Lower leg skin (tissue), 3 donors: ENCODE measurements around the gene GNL3.

Source experiments
- CTCF ChIP-seq, 3 donors: fragments of 450-650 bp; IDR thresholded peaks; one replicate each; pipeline ENCODE4 v1.5.1; 2016; ENCODE audit warnings: antibody characterized with exemption in 3 of 3, mild to moderate bottlenecking in 3 of 3, moderate library complexity in 2 of 3
- POLR2A ChIP-seq, 2 donors: fragments of 450-650 bp; IDR thresholded peaks; one replicate each; pipeline ENCODE4 v1.6.1; 2016 to 2017; ENCODE audit warnings: antibody characterized with exemption in 2 of 2, mild to moderate bottlenecking in 1 of 2, moderate library complexity in 1 of 2

- TF ChIP-seq CTCF (IDR thresholded peaks at IDR 0.05) (no peak), POLR2A (IDR thresholded peaks at IDR 0.05) (no peak)
Measured at GRCh38 chr3:52679811-52680210, 6.0 kb upstream of the GNL3 start.
